OCI-LY1 (cell line): ENCODE data around the gene CAMTA2.

Experiments used
- EZH2 ChIP-seq: fragments of 200-600 bp; sonication (generic), shearing (Covaris generic); IDR thresholded peaks from 2 replicates; pipeline ENCODE4 v1.8.0; 2017; ENCODE audit warnings: borderline replicate concordance, mixed run types, mild to moderate bottlenecking, antibody characterized with exemption, low read length, moderate library complexity, mixed read lengths
- TF ChIP-seq, protein P1 (sequence below): fragments of 200-600 bp; sonication (generic), shearing (Covaris generic); IDR thresholded peaks from 2 replicates; pipeline ENCODE4 v1.5.1; 2017; ENCODE audit warnings: mild to moderate bottlenecking, antibody characterized with exemption, low read length, moderate library complexity, mixed read lengths

DNA sequence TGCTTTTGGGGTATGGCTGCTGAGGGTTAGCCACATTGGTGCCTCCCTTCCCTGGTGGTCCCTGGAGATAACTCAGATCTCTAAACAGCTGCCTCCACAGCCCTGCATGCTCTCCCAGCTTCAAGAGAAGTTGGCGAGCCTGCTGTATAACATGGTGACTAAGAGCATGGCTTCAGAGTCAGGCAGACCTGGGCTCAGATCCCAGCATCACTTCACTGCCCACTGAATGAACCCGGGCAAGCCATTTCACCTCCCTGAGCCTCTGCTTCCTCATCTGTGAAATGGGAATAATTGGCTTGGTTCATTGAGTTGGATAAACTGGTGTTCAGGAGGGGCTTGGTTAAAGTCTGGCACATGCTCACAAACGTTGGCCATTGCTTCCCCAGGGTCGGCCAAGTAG, 26.9 kb upstream of the CAMTA2 start:
- TF ChIP-seq, protein P1, sequence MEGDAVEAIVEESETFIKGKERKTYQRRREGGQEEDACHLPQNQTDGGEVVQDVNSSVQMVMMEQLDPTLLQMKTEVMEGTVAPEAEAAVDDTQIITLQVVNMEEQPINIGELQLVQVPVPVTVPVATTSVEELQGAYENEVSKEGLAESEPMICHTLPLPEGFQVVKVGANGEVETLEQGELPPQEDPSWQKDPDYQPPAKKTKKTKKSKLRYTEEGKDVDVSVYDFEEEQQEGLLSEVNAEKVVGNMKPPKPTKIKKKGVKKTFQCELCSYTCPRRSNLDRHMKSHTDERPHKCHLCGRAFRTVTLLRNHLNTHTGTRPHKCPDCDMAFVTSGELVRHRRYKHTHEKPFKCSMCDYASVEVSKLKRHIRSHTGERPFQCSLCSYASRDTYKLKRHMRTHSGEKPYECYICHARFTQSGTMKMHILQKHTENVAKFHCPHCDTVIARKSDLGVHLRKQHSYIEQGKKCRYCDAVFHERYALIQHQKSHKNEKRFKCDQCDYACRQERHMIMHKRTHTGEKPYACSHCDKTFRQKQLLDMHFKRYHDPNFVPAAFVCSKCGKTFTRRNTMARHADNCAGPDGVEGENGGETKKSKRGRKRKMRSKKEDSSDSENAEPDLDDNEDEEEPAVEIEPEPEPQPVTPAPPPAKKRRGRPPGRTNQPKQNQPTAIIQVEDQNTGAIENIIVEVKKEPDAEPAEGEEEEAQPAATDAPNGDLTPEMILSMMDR, result no peak
- TF ChIP-seq EZH2, result no peak
